ENCODE data around the gene OR10J5.
"Not testable (repeated sequence)": the region's sequence is repeated elsewhere in the genome, so short reads cannot be mapped to it uniquely, and the experiment has no call there.

The OR10J5 gene

DNA sequence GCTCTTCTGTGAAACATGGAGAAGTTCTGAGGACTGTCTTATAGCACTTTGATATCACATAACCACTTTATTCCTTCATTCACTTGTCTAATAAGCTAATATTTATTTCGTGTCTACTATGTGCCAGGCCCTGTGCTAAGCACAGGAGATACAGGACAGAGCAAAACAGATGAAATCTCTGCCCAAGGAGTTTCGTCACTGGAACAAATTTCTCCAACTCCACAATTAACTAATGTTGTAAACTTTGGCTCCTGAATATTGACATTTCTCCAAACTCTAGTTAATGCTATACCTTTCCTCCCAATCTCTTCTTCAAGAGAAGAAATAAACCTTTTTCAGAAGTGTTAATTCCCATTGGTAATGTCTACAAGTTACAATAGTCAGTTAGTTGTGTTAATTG is 24.8 kb upstream of the OR10J5 start:
- H3K4me3 ChIP-seq (ENCODE audit: low read length) = no peak overlapping the region
- DNase-seq (ENCODE audit: low read depth) = no peak
- TF ChIP-seq, protein P1, sequence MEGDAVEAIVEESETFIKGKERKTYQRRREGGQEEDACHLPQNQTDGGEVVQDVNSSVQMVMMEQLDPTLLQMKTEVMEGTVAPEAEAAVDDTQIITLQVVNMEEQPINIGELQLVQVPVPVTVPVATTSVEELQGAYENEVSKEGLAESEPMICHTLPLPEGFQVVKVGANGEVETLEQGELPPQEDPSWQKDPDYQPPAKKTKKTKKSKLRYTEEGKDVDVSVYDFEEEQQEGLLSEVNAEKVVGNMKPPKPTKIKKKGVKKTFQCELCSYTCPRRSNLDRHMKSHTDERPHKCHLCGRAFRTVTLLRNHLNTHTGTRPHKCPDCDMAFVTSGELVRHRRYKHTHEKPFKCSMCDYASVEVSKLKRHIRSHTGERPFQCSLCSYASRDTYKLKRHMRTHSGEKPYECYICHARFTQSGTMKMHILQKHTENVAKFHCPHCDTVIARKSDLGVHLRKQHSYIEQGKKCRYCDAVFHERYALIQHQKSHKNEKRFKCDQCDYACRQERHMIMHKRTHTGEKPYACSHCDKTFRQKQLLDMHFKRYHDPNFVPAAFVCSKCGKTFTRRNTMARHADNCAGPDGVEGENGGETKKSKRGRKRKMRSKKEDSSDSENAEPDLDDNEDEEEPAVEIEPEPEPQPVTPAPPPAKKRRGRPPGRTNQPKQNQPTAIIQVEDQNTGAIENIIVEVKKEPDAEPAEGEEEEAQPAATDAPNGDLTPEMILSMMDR (conservative IDR thresholded peaks at IDR 0.05; ENCODE audit: low read length) = no peak

DNA sequence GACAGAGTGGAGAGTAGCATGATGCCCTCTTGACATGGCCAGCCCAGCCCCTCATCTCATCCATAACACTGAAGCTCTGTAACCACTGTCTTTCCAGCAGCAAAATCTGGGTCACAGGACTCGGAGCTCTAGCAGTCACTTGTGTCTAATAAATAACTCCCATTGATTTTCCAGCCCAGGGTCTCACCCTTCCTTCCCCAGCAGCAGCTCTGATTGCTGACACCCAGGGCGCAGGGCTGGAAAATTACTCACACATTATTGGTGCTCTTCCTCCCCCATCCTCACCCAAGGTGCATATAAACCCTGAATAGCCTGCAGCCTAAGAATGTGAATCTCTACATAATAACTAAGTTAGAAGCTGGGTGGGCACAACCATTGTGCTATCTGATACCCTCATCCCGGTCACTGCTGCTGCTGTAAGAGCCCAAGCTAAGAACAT is 21.1 kb upstream of the OR10J5 start:
- TF ChIP-seq, protein P1 (conservative IDR thresholded peaks at IDR 0.05; ENCODE audit: low read length) = no peak
- no peak overlapping the region for H3K4me3 ChIP-seq (ENCODE audit: low read length)
- no peak for DNase-seq (ENCODE audit: low read depth)

DNA sequence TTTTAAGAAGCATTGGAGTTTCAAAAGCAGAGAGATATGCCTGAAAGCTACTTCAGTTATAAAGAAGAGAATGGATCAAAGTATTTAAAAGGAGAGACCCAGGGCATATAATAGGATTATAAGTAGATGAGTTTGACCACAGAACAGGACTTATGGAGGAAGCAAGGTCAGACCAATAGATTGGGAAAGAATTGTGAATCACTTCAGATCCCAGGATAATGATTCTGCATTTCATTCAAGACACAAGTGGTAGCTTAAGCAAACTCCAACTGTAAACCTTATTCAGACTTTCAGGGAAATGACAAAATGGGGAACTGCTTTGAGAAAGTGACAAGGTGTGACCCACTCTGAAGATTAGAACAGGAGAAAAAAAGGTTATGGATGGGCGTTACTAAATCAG is 18.9 kb upstream of the OR10J5 start:
- no peak overlapping the region for H3K4me3 ChIP-seq (ENCODE audit: low read length)
- peak; percentile 15 for DNase-seq (ENCODE audit: low read depth)
- TF ChIP-seq, protein P1 (conservative IDR thresholded peaks at IDR 0.05; ENCODE audit: low read length) = no peak

DNA sequence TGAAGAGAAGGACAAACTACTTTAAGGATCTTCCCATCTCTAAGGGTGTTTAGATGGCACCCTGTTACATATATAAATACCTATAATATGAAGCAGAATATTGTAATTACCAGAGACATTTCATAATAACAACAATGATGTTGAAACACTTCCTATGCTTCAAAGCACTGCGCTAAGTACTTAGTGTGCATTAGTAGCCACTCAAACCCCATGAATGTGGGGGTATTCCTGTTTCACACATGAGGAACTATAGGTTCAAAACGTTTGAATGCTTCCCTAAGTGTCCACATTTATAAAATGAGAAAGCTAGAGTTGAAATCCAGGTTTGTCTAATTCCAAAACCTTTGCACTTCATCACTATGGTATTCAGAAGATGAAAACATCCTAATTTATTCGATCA is 18.5 kb upstream of the OR10J5 start:
- TF ChIP-seq, protein P1 (conservative IDR thresholded peaks at IDR 0.05; ENCODE audit: low read length) = no peak
- no peak for DNase-seq (ENCODE audit: low read depth)
- no peak overlapping the region for H3K4me3 ChIP-seq (ENCODE audit: low read length)

DNA sequence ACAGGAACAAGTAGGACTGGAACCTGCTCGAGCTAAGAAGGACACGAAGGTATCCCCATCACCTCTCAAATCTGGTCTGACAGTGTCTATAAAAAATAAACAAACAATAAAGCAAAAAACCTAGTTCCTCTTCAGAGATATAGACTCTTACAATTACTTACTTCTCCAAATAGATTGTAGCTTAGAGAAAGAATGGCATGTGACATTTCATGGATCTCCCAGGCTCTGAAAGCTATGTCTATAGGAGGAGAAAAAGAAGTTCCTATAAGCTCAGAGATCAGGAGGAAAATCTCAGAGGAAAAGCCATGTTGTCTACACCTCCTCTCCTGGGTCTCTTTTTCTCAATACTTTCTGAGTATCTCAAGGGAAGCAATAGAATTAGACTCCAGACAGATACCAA is 12.3 kb upstream of the OR10J5 start:
- DNase-seq (ENCODE audit: low read depth) = no peak
- TF ChIP-seq, protein P1 (conservative IDR thresholded peaks at IDR 0.05; ENCODE audit: low read length) = no peak
- H3K4me3 ChIP-seq (ENCODE audit: low read length) = no peak overlapping the region

DNA sequence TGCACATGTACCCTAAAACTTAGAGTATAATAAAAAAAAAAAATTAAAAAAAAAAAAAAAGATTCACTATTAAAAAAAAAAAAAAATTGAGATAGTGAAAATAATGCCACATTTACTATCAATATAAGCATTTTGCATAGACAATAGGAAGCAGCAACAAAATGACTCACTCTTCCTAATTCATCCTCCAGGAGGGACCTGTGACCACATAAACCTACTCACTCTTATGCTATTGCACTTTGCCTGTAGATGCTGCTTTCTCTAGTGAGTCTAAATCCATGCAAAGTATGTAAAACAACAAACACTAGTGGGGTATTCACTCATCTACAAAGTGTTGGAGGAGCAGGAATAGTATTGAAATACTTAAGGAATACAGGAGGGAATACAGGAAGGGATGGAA is 2.9 kb downstream of the OR10J5 start:
- TF ChIP-seq, protein P1 (conservative IDR thresholded peaks at IDR 0.05; ENCODE audit: low read length) = no peak
- no peak overlapping the region for H3K4me3 ChIP-seq (ENCODE audit: low read length)
- peak; percentile 1 for DNase-seq (ENCODE audit: low read depth)

DNA sequence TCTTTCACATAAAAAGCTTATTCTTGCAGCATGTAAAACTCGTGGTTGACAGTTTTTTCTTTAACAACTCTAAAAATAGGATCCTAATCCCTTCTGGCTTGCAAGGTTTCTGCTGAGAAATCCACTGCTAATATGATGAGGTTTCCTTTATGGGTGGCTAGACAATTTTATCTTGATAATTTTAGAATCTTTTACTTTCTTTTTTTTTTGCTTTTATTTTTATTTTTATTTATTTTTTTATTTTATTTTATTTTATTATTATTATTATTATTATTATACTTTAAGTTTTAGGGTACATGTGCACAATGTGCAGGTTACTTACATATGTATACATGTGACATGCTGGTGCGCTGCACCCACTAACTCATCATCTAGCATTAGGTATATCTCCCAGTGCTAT is 11.0 kb downstream of the OR10J5 start:
- not testable (repeated sequence) for H3K4me3 ChIP-seq (ENCODE audit: low read length); DNase-seq (ENCODE audit: low read depth)

DNA sequence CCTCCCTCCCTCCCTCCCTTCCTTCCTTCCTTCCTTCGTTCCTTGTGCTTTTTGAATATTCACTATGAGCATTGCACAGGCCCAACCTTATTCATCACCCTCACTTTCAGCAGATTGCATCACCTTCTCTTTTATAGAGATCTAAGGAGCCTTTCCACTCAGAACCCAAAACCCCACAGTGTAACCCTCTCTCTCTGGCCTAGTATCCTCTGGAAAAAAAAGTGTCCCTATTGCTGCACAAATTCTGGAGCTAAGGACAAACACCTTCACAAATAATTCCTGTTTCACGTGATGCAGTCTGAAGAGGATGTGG is 25.6 kb downstream of the OR10J5 start:
- TF ChIP-seq, protein P1 (conservative IDR thresholded peaks at IDR 0.05; ENCODE audit: low read length) = no peak
- DNase-seq (ENCODE audit: low read depth) = peak; percentile 21
- no peak overlapping the region for H3K4me3 ChIP-seq (ENCODE audit: low read length)
